NCI-H446 treated with DMSO at 0.1 percent for 48 hours (cell line): ENCODE measurements around the gene HMCN1.

Source experiments
- DNase-seq: peaks from one replicate; lab custom pipeline; 2025; lab: John Stamatoyannopoulos, UW

Gene HMCN1

DNA sequence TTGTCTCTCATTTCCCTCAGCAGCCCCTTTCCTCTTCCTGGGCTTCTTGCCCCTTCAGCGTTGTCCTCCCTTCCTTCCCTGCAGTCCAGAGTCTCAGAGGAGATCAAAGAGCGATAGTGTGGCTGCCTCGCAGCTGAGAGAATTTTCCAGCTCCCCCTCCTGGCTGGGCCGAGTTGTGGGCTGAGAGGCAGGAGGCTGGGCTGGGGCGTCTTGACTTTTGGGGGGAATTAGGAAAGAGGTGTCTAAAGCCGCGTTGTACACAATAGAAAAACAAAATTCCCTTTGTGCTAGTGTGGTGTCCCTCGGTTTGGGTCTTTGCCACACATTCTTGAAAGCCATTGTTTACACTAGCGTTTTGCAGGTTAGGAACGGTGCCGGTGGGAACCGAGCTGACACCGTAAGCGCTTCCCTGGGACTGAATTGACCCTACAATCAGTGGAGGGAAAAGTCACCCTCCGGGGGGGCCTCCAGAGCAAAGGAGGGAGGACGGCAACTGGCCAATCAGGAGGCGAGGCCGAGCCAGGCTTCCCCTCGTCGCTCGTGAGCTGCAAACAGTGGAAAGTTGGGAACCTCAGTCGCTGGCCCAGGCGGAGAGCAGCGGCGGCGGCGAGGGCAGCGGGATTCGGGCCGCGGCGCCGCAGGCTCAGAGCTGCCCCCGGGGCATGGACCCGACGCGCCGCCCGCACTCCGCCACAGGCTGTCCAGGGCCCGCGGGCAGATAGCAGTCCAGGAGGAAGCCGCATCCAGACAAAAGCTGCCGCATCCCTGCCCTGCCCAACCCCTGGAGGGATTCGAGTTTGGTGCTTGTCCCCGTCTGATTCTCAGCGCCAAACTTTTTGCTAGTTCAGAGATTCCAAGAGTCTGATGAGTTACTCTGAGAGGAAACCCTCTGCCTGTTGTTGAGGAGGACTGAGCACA, at the start of gene HMCN1:
TSS of gene HMCN1 (plus strand) at position 574 of the 918 bp plus-strand sequence. CDS start 389 bp downstream, outside the sequence.
- DNase-seq: peak; percentile 72

DNA sequence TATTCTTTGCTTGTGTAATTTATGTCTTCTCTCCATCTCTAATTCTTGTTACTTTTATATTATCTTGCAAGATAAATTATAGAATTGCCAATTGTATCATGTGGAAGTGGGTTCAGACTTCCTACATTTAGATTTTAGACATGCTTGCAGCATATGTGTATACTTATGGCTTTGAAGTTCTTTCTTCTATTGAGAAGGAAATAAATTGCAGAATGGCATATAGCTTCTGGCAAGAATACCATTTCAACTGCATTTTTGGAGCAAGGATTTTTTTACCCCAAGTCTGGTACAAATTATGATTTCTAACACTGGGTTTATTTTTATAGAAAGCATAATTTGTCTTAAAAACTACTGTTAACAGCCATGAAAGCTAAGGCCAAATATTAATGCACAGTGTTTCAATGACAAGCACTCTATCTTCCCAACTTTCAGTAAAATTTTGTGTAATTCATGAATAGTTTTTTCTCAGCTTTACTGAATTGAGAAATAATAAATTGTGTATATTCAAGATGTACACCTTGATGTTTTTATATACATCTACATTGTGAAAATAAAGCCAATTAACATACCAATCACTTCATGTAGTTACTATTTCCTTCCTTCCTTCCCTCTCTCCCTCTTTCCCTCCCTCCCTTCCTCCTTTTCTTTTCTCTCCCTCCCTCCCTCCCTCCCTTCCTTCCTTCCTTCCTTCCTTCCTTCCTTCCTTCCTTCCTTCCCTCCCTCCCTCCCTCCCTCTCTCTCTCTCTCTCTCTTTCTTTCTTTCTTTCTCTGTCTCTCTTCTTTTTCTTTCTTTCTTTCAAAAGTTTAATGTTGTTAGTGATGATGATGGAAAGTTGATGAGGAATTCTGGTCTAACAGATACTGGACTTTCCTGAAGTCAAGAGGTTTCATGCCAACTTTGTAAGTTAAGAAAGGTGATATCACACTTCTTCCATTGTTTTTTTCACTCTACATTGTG, 47.1 kb upstream of the HMCN1 start:
- no peak for DNase-seq

DNA sequence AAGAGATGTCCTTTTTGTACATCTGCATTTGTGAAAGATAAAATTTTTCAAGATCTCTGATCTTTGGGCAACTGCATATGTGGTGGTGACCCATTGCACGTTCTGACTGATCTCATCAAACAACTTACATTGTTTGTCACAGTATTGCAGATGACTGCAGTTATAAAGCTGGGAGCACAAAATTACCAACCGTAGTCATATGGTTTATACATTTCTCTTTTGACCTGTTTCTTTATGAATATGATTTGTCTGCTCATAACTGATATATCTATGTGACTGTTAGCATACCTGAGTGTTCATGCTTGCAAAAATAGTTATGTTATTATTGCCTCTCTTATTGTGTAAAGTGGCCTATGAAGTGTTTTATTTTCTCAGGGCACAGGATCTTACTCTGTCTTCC, 43.7 kb upstream of the HMCN1 start:
- no peak for DNase-seq

DNA sequence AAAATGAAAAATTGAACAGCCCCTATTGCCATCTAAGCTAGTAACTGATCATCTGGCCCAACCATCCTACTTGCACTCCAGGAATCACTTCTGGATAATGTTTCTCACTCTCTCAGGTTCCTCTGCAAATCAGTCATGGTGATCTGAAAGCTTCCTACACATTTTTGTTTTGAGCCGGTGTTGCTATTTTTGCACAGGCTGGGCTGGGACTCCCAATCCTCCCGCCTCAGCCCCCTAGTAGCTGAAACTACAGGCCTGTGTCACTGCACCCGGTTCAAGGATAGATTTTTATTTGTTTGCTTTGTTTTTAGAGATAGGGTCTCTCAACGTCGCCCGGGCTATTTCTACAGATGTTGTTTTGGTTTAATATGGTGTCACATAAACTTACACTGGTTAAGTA, 40.5 kb upstream of the HMCN1 start:
- DNase-seq: no peak

DNA sequence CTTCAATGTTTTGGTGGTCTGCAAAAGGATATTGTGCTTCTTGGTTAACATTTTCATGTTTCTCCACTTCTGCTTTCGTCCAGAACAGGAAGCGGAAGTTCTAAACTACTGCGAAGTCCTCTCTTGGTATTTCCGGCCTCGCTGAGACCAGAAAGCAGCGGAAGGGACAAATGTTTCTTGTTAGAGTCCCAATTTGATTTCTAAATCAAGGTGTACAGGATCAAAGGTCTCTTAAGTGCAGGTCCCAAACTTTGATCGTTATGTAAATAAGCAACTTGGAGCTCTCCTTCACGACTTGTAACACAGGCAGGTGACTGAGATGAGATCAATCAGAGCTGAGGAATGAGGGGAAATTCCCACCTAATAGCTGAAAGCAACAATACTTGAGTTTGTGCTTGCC, 40.1 kb upstream of the HMCN1 start:
- DNase-seq: no peak

DNA sequence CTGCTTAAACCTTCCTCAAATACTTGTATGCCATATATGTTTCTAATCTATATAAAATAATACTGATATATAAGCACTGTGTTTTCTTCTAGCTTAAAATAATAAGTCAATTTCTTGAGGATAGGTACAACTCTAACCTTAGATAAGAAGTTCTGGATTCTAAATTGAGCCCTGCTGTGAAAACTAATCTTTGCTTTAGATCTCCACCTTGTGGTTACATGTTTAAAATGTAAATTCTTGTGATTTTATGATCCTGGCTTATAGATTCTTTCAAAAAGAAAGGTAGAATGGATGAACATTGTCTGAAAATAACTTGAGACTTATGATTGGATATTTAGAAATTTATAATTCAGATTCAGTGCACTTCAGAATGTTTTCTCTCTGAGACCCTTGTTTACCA, 38.9 kb upstream of the HMCN1 start:
- no peak for DNase-seq

DNA sequence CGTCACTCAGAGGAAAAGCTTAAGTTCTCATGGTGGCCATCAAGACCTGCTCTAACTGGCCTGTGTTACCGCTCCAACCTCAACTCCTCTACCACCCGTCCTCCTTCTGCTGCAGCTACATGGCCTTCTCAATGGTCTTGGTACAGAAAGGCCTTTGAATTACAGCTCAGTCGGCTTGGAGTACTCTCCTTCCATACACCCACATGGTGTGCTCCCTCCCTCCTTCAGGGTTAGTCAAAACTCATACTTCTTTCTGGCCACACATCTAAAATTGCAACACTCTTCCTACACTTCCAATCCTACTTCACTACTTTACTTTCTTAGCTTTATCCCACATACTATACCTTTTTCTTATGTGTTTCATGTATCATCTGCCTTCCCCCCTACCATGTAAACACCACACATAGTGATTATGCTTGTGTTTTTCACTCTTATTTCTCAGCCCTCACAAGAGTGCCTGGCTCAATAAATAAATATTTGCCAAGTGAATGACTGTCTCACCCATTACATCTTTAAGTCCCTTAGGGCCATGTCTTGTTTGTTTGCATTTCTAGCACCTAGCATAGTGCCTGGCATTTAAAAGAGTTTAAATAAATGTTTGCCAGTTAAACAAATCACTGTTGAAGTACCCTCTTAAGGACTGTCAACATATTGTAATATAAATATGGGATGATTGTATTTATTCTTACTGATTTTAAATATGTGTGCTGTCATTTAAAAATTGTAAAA, 37.6 kb upstream of the HMCN1 start:
- no peak for DNase-seq

DNA sequence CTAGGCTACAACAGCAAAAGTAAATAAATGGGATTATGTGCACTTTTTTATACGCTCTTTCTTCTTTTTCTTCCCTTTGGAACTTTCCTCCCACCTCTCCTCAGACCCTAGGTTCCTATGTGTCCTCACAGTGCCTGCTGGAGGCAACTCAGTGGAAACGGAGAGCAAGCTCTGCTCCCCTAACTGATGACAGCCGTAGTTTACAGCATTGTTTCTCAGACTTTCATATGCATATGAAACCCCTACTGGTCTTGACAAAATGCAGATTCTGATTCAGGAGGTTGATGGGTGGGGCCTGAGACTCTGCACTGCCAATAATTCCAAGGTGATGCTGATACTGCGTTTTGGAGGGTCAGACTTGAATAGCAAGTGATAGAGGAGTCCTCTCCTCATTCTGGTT, 34.3 kb upstream of the HMCN1 start:
- no peak for DNase-seq

DNA sequence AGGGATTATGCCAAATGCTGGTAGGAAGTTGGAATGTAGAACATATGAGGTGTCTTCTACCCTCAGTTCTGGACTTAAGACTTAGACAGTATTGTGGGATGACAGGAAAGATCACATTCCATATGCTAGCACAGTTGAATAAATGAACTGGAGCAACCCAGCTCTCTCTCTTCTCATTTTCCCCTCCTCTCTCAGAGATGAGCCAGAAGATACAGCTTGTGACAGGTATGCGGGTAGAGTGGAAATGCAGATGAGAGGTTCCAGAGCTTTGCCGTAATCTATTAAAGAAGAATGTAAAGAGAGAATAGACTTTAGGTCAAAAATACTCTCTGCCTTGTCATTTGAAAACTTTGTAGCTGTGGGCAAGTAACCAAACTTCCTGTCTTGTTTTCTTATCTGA, 32.5 kb upstream of the HMCN1 start:
- no peak for DNase-seq

DNA sequence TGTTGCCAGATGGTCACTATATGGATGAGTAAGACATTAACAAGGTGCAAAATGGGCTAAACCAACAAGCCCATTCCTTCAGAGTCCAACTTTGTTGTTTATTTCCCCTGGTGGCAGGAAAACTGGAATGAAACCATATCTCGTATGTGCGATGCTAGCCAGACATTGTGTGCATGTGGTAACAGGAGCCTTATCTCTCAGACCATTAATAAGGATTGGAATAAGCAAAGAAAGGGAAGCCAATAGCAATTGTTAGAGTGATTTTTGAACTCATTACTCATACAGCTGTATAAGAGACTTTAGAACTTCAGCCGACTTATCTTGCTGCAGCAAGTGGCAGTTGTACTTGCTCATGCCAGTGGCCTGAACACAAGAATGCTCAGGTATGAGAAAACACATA, 30.0 kb upstream of the HMCN1 start:
- DNase-seq: no peak

DNA sequence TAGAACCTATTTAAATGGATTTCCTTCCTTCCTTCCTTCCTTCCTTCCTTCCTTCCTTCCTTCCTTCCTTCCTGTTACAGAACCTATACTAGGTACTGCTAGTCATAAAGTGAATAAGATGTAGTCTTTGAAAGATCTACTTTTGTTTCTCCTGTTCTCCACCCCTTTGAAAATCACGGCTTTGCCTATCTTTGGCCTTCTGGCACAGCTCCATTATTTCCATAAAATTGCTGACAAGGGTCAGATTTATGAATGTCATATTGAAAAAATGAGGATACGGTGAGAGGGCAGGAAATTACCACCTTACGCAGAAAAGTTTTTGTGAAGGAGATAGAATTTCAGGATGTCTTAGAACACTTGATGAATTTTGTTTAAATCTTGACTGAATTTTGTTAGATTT, 18.1 kb upstream of the HMCN1 start:
- DNase-seq: no peak

DNA sequence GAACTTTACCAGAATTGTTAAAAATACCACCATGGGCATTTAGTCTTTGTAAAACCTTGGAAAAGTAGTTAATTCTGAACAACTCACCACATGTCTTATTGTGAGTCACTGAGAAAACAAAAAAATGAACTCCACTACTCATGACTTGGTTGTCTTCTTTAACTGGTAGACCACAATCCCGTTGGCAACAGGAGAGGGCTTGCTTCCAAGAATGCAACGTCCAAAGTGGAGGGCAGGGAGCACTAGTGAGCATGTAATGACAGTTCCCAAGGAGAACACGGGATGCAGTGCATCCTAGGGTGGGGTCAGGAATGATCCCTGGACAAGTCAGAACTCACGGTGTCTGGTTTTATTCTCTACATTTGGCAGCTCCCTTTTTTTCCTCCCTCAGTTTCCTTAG, 15.2 kb upstream of the HMCN1 start:
- DNase-seq: peak; percentile 15

DNA sequence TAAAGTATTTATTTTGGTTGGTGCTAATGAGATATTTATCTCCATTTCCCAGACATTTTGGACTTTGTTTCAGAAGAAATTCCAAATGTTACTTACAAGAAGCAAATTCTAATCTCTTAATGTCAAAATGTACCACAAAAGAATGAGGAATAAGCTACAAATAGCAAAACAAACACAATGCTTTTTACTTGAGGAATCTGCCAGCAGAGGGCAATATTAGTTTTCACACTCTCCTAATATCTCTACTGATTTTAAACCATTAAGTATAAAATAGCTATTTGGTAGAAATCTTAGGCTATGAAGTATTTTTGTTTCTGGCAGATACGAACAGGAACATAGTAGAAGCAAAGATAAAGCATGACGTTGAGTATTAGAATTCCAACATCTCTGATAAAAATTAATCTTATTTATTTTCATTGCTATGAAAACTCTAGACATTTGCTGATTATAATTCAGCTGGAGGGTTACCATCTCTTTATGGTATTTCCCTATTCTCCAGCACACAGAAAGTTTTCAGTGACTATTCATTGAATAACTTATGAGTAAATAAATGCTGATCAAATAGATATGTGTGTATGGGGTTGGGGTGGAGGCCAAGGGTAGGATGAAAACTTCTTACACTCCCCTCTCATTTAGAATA, 13.4 kb upstream of the HMCN1 start:
- DNase-seq: peak; percentile 21

DNA sequence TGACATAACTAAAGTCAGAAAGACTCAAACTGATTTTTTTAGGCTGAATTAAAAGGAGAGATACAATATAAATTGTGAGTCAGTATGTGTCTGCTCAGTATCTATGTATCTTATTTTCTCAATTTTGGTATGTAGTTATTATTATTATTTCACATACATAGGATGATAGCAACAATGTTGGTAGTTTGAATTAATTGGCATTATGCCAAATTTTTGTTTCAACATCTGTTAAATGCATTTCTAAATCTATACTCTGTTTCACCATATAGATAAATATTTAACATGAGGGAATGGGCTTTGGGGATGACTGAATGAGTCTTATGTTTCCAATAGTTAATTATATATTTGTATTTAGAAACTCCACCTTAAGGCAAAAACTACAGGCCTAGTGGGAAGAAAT, 12.6 kb upstream of the HMCN1 start:
- DNase-seq: no peak

DNA sequence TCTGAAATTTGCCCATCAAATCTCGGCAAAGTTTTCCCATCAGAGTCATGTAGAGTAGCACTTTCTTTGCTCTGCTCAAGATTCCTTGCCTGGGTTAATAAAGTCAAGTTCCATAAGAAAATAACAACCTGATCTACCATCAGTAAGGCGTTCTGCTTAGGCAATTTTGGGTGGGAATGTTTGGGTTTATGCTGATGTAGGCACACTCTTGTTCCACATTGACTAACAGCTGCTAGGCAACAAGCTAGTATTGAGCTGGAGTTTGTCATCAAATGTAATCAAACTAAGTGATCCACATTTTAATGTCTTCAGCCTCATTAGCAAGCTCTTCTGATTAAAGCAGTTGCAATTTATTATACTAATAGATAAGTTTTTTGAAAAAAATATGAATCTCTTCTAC, 12.1 kb upstream of the HMCN1 start:
- no peak for DNase-seq

DNA sequence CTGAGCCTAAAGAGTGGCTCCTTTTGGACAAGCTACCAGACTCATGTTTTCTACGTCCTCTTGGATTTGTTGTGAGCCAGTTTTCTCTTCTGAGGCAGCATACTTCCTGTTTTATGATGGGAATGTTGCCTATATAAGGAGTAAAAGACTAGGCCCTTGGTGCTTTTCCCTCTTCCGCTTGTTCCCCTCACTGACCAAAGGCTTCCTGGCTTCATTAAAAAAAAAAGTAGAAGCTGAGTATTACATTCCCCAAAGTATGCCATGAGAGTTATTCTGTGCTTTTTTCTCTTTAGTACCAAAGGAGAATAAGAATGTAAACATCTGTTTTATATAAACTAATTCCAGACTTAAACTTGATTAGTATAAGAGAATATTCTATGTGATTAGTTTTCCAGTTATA, 6.5 kb upstream of the HMCN1 start:
- DNase-seq: no peak

DNA sequence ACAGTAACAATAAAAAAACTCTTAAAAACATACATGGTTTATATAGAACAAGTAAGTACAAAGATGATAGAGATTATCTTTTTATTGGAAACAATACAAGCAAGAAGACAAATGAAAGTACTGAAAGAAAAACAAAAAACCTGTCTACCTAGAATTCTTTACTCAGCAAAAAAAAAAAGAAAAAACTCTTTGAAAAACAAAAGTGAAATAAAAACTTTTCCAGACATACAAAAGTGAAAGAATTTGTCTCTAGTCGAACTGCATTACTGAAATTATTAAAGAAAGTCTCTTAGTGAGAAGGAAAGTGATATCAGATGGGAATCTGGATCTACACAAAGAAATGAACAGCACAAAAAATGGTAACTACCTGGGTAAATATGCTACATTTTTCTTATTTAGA, 2.7 kb upstream of the HMCN1 start:
- no peak for DNase-seq

DNA sequence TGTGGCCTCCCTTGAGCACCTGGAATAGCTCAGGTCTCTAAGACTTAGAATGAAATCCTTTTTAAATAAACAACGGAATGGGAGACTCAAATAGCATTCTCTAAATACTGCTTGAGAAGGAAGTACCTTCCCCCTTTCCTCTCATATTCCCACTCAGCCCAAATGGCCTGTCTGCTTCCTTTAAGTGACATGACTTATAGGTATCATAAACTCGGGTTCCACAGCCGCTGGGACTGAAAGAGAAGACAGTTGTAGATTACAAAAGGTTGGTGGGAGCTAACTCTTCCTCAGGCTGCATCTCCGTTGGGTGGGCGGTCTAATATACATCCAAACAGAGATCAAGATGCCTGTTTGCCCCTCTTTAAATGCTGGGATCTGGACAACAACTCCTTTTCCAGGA, 1.2 kb upstream of the HMCN1 start:
- DNase-seq: no peak

DNA sequence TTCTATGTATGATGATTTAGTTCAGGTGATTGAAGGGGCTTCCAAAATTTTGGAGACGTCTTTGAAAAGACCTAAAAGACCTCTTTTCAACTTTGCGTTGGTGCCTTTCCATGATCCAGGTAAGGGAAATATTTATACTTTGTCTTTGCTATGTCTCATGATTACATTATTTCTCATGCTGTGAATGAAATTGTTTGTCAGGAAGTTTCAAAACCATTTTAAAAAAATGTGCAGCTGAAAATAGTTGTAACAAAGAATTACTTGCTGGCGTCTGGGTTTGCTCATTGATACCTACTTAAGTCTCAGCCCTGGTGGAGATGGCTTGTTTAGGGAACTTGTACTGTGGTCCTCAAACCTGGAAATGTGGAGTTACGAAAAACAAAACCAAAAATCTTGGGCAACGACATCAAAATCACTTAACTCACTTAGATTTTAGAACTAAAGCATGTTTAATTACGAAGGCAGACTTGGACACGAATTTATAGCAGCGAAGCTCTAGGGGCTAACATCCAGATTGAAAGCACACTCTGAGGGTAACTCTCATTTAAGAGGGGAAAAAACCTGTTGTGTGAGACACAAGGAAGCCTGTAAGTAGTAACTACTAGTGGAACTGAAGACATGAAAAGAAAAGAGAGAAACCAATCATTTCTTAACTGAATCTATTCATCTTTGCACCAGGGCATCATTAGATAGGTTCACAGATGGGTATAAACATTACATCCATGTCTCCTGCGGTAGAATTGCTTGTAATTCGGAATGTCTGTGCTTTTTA, 924 bp downstream of the HMCN1 start:
- no peak for DNase-seq

DNA sequence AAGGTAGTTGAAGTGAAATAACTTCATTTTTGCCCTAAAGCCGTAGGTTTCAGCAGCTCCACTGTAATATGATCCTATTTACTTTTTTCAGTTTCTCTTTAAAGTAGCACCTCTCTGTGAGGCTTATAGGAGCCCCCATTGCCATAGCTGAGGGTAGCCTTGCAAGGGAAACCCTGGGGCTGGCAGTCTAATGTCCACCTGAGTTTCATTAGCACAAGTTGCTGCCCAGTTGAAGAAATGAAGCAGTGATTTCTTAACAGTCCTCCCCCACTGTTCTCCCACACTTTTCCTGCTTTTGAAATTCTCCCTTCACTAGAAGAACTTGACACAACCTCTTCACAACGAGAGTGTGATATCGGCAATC, 1.5 kb downstream of the HMCN1 start:
- no peak for DNase-seq

DNA sequence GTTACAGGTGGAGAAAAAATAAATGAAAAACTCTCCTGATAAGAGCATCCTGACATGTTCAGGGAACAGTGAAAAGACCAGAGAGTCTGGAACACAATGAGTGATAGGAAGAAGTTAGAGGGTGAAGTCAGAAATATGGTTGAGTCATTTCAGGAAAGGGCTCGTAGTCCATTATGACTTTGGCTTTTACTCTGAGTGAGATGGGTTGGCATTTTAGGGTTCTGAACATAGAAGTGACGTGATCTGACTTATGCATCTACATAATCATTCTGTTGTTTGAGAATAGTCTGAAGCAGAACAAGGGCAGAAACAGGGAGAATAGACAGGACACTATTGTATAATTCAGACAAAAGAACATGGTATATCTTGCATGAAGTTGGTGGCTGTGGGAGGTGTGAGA, 5.8 kb downstream of the HMCN1 start:
- no peak for DNase-seq
